NCI-H446 treated with DMSO at 0.1 percent for 48 hours (cell line): Measurements from ENCODE around the gene AFAP1.

Source experiments
- DNase-seq: peaks from one replicate; lab custom pipeline; 2025; lab: John Stamatoyannopoulos, UW

The AFAP1 gene

DNA sequence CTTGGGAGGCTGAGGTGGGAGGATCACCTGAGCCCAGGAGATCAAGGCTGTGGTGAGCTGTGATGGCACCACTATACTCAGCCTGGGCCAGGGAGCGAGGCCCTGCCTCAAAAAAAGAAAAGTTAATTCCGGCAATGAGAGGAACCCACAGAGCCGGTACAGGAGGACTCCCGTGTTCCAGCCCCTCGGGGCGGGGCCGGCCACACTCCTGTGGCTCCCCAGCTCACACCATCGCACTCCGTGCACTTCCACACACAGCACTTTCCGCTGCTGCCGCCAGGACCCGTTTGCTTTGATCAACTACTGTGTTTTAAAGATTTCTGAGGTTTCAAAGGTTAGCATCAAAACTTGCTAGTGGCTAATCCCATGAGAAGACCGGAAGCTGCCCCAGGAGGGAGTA, 171.7 kb downstream of the AFAP1 start:
- no peak for DNase-seq

DNA sequence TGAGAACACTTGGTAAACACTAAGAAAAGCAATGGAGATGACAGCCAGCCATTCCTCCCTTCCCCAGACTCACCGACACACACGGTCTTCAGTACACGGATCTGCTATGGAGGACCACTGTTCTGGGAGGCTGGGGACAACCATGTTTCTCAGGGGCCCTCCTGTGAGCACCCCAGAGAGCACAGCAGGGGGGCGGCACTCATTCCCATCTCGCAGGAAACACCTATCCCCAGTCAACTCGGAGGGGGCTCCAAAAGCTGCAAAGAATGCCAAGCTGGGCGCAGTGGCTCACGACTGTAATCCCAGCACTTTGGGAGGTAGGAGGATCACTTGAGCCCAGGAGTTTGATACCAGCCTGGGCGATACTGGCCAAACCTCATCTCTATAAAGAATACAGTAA, 172.1 kb downstream of the AFAP1 start:
- no peak for DNase-seq

DNA sequence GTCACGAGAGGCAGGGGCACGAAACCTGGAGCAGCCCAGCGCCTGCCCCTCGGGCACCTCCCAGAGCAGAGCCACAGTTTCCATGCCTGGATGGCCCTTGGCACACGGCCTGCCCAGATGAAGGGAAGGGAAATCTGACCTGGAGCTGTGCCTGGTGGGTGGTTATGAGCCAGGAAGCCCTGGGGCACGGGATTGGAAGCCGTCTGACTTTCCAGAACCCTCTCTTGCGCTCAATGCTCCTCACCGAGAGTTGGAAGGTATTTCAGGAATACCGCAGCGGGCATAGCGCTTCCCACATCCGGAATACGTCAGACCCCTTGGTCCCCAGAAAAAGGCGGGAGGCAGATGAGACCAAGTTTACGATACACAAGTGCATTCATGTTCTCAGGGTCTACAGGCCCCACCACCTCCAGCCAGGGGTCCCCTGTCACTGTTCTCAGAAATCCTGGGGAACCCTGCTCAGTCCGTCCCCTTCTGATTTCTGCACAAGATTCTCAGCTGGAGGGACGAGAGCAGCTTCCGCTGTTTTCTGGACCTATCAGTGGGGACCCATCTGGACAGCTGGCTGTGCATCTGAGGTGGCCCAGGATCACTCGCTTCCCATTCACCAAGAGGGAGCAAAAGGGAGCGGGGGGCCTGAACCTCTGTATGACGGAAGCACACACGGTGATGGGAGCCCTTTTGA, 172.9 kb downstream of the AFAP1 start:
- no peak for DNase-seq

DNA sequence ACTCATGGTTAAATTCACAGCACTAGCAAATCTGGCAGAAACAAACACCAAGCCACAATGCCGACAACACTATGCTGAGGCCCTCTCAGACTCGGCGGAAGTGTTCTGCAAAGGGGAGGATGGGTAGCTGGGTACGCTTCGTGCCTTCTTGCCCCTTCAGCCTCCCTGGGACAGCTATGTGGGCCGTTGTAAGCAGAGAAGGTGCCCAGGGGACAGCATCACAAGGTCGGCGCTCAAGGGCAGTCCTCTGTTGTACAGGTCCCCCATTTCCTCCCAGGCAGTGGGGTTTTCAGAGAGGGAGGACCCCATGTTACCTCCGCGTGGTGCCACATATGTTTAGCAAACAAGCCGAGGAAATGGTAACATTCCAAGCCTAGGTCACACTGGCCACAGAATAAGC, 173.6 kb downstream of the AFAP1 start:
- DNase-seq, result no peak

DNA sequence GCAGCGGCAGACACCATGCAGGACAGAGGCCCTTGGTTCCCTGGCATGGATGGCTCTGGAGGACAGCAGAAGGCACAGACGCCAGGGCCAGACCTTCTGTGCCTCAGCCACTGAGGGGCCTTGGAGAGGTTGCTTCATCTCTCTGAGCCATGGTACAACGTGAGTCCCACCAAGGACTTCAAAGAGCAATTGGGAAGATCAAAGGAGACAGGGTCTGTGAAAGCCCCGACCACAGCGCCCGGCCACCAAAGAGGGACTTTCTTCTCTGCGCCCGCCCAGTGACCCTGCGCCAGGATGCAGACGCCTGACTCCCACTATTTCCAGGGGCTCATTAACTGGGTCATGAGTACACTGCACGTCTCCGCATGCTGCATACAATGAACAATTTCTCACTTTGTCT, 174.0 kb downstream of the AFAP1 start:
- no peak for DNase-seq

DNA sequence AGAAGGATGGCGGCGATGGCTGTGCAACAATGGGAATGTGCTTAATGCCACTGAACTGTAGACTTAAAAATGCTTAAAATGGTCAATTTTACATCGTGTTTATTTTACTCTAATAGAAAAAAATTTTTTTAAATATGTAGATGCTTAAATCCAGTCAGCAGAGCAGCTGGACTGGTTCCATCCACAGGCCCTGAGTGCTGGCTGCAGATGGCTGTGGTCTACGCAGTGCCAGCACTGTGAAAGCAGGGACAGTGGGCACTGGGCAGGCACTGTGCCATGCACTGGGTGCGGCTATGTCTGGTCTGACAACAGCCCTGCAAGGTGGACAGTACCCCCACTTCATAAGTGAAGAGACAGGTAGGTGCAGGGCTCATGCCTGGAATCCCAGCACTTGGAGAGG, 175.2 kb downstream of the AFAP1 start:
- no peak for DNase-seq

DNA sequence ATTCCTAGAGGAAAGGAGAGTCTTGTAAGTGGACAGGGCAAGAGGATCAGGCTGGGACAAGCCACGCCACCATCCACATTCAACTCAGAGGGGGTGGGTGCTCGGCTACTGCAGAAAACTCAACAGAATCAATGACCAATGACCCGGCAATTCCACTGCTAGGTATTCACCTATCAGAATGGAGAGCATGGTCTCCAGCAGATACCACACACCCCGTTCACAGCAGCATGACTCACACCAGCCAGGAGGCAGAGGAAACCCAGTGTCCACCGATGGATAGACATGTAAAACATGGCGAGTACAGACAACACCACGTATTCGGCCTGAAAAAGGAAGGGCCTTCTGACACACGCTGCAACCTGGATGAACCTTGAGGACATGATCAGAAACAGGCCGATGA, 175.9 kb downstream of the AFAP1 start:
- DNase-seq, result no peak

DNA sequence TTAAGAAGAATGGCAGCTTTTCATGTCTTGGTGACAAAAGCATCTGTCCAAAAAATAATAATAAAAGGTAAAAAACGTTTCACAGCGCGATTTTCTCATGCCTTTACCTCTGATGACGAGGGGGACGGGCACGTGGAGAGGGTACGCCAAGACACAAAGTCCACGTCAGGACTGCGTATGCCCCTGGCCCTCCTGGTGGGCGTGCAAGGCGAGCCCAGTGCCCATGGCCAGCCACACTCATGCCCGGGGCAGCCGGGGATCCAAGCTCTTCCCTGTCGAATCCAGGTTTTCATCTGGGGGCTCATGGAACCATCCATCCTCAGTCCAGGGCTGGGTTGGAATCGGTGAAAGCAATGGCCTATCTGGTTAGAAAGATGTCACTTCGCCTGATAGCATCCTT, 176.6 kb downstream of the AFAP1 start:
- DNase-seq, result no peak

DNA sequence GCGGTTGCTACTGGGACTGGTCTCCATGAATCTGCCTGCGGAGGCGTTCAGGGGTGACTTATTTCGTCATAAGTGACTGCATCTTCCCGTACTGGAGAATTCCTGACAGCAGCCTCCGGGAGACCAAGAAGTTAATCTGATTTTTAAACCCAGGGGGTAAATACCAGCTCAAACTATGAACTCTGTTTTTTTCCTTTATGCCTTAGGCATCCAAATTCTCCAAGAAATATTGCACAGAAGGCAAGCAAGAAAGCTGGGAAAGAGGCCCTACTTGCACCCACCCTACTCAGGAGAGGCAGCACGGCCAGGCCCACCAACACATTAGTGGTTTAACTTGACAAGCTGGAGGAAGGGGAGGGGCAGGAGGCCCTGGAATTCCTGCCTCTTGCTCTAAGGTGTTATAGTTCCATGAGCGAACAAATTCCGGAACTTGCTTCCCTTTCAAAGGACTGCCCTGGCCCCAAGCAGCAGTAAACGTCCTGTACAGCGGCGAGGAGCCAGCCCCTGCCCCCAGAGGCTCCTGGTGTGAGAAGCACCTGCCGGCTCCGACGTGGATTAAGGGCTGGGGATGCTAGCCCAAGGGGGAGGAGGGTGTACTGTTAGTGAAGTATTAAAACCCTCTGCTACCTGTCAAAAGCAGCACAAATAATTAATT, 177.2 kb downstream of the AFAP1 start:
- DNase-seq, result no peak

DNA sequence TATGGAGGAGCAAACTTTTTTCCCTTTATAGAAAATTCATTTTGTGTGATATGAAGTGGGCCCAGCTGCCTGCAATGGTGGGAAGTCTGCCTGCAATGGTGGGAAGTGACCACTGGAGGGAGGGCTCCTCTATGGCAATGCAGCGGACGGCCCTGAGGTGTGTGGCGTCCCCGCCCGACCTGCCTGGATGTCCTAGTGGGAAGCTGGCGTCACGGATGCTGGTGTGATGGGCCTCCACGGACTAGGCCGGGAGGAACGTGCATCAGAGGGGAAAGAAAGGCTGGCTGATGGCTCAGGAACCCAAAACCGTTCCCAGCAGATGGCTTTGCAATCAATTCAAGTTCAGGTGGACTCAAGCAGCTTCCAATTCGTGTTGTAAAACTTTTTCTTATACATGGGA, 177.9 kb downstream of the AFAP1 start:
- no peak for DNase-seq

DNA sequence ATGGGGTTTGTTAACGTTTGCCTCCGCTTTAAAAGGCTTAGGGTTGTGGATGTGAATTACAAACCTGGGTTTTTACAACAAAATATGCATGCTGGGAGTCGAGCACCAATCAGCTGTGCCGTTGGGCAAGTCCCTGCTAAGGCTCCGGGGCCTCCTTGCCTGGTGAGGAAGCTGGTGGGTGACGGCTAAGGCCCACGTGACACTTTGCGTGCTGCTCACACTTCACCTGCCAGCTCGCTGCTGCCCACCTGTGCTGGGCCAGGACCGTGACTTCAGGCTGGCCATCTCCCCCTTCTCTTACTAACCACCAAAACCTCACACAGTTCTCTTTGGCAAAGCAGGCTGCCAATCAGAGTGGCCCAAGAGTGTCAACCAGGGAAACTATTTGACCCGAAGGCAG, 178.3 kb downstream of the AFAP1 start:
- DNase-seq, result no peak

DNA sequence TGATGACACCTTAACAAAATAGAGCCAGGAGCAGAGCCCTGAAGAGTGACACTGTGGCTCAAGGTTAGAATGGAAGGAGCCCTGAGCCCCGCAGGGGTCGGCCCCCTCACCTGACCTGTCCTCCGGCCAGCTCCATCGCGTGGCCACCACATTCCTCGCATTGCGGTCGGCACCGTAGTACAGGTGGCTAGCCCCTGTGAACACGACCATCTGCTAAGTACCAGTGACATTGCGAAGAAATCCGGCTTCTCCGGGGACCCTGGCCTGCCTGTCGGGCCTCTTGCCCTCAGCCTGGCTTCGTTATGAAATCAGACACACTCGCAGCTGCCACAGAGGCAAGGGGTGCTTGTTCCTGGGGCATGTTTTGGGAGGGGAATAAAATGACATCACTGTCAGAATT, 179.0 kb downstream of the AFAP1 start:
- DNase-seq, result no peak

DNA sequence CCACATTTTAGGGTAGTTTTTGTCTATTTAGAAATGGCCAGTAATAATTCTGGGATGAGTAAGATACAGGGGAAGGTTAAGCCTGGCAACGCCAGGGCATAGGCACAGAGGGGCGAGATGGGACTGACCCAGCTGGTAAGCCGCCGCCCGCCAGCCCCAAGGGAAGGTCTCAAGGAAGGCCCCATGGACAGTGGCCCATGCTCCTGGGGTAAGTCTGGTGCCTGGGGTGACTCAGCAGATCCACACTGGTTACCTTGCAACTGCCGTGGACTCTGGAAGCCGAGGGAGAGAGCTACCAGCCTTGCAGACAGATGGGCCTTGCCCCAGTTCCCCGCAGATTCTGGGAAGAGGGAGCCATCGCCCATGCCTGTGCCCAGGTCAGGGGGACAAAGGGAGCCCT, 179.4 kb downstream of the AFAP1 start:
- DNase-seq, result no peak

DNA sequence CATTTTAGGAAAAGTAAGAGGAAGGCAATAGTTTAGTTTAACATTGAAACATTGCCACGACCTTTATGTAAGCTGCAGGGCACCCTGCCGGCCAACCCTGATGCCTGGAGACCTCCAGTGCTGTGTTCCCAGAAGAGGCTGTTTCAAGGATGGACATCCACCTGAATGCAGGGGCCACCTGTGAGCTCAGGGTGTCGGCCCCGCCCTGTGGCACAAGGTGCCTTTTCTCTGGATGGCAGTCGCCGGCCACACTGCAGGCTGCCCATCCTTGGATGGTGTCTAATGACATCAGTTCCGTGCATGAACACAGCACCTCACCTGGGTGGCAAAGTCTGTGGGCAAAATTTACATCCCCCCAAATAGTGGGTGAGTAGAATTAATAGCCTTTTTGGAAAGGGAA, 180.0 kb downstream of the AFAP1 start:
- DNase-seq, result no peak

DNA sequence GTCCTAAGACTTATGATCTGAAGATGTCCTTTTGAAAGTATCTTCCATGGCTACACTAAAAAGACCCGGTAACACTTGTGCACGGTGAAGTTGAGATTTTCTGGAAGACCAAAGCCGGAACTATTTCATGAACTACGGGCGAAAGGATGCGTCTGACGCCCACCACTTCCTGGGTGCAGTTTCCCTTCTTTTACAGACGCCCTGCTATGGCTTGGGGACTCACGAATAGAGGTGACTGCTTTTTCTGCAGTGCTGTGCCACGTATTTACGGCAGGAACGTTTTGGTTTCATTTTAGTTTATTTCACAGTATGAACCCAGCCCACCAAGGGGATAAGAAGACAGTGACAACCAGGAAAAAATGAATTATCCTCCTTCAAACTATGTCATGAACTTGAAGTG, 180.4 kb downstream of the AFAP1 start:
- no peak for DNase-seq

DNA sequence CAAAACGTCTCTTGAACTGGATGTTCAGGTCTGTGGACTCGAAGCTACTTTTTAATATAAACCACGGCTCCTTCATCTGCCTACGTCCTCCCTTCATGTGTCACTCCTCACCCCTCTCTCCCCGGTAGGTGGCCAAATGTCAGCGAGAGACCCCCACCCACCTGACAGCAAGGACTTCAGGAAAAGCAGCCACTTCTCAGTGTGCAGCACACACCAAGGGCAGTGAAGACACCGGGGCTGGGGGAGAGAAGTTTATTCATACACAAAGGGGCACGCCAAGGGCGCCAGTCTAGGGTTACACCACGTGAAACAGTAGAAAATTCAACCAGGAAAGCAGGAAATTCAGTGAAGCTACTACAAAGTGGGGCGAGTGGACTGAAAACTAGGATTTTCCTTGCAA, 181.2 kb downstream of the AFAP1 start:
- no peak for DNase-seq

DNA sequence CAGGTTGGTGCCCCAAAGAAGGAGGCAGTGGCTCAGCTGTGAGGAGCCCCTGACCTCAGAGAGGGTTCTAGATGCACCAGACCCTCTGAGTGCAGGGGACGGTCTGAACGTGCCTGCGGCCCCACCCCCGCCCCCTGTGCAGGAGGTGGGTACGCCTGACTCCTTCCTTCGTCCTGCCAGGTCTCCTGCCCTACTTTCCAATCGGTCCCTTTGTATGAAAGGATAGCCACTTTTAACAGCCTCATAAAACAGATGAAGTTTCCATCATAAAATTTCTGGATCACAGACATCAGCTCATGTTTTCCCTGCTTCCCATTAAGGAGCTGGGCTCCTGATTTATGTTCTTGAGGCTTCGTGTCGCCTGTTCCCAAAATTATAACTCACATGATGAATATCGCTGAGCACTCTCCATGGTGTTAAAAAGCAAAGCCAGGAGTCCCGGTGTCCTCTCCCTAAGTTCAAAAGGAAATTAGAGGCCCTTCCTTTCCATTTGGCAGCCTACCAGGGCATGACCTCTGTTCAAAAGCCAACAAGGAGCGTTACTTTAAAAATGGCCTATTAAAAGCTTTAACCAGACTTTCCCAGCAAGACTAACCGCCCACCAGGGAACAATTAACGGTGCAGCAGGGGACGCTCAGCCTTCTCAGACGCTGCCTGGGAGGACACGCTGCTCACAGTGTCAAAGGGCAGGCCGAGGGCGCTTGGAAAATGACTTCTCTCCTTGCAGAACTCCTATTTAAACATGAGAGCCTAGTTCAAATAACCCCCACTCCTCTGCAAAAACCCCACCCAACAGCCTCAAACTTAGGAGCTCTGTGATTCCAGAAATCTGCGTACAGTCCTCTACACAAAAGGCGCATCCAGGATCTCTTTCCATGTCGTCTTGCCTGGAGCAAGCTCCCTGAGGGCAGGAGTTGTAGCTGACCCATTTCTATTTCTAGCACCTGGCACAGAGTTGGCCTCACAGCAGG, 181.9 kb downstream of the AFAP1 start:
- DNase-seq, result no peak

DNA sequence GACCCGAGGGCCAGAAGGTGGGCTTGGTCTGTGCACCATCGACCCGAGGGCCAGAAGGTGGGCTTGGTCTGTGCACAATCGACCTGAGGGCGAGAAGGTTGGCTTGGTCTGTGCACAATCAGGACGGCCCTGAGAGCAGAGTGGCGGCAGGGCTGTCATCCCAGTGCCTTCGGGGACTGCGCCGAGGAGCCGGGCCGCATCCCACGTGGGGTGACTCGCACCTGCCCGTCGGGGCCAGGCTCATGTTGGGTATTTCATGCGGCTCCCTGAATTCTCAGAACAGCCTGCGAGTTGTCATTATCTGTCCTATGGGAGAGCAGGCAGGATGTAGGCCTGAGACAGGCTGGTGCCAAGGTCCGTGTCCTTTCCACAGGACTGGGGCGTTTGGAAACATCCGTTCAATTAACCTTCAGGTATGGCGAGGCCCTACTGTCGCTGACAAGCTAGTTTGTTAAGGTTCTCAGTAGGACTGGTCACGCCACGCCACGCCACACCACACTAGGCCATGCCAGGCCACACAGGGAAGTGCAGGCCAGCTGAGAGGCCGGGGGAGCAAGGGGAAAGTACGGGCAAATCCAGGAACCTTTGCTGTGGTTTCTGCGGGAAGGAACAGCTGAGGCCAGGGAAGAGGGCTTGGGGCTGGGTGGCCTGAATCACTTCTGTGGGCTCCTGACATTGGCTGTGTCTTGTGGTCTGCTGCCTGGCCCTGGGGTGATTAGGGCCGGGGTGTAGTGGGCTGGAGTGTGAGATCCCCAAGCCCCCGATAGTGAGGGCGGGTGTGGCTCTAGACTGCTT, 182.9 kb downstream of the AFAP1 start:
- DNase-seq, result no peak

DNA sequence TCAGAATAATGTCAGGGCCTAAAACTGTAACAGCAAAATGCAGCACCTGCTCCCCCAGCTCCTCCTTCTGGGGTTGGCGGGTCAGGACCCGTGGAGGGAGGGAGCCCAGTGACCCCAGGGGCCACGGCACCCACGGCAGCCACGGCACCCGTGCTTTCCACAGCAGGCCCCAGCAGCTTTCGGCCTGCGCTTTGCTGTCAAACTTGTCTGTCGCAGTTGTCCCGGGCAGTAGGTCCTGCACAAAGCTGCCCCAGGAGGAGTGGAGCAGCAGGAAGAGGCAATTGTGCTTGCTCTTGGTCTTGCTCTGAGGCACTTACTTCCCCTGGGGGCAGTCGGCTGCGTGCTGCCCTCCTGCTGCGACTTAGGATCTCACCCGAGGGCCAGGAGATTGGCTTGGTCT, 183.6 kb downstream of the AFAP1 start:
- DNase-seq, result no peak

DNA sequence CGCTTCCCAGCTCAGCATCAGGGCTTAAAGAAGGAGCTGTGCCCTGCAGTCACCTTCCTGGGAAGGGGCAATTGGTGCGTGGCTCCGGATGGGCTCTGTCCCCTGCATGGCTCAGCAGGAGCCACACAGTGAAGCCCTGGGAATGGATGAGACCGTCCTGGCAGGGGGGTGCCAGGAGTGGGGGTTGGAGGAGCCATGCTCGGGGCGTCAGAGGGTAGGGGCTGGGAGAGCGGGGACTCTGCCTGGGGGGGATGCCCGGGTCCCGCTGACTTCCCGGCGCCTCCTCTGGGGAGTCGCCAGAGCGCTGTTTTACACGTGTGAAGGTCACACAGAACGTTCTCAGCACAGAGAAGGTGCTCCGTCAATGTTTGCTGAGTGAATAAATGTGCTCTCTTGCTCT, 184.1 kb downstream of the AFAP1 start:
- no peak for DNase-seq

DNA sequence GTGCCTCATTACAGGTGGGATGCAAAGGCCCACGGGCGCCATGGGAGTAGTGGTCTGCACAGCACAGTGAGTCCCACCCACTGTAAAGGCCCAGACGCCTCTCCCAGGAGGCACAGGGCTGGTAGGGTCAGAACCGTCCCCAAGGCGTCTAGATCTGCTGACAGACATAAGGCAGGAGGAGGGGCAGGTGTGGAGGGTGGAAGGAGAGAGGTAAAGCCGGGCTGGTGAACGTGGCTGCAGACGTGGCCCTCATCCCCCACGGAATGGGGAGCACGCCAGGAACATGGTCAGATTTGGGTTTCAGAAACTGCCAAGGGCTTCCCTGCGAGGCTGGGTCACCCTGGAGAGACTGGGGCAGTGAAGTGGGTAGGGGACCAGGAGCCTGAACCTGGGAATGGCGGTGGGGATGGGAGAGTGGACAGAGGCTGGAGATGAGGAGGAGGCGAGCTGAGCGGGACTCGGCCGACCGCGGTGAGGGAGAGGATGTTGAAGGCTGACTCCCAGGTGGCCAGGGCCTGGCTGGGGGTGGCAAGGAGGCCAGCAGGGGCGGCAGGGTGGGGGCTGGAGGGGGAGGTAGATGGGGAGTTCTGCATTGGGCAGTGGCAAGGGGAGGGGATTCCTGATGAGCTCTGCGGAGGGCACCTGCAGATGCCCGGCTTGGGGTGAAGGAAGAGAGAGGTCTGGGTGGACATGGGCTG, 184.9 kb downstream of the AFAP1 start:
- no peak for DNase-seq
